Tibial nerve (tissue), 4 donors: ENCODE measurements around the gene MRAP. TPM values are rescaled to one million over a fixed set of nuclear protein-coding genes. Genes with fewer than 3 reads are reported as not detected.

Experiments
- DNase-seq, 2 donors: peaks; one replicate each; pipeline ENCODE4 v3.0.0-alpha.2; 2019; ENCODE audit warnings: low spot score in 2 of 2
- H3K27ac ChIP-seq, 4 donors: fragments of 200-600 bp; sonication (generic) in 3 of 4; one replicate each; pipeline ENCODE4 v1.5.1; 2017 to 2019; ENCODE audit warnings: mild to moderate bottlenecking in 1 of 4
- H3K27me3 ChIP-seq, 2 donors: fragments of 200-600 bp; sonication (generic) in 1 of 2; one replicate each; pipeline versions ENCODE4 v1.5.1 to v1.6.0; 2017 to 2019
- H3K36me3 ChIP-seq, 3 donors: fragments of 200-600 bp; sonication (generic); one replicate each; pipeline ENCODE4 v1.5.1; 2018 to 2019
- H3K4me1 ChIP-seq, 4 donors: fragments of 200-600 bp; sonication (generic) in 3 of 4; one replicate each; pipeline ENCODE4 v1.5.1; 2017 to 2019
- H3K4me3 ChIP-seq, 4 donors: fragments of 200-600 bp; sonication (generic) in 3 of 4; one replicate each; pipeline ENCODE4 v1.5.1; 2017 to 2019; ENCODE audit warnings: mild to moderate bottlenecking in 1 of 4, moderate library complexity in 1 of 4
- H3K9me3 ChIP-seq, 4 donors: fragments of 200-600 bp; sonication (generic) in 3 of 4; one replicate each; pipeline ENCODE4 v1.5.1; 2017 to 2019
- CTCF ChIP-seq, 5 experiments: fragments of 200-600 bp in 3 of 5; fragments of 450-650 bp in 2 of 5; sonication (generic) in 3 of 5; IDR thresholded peaks; one replicate each; pipeline ENCODE4 v1.5.1; 2016 to 2019; ENCODE audit warnings: antibody characterized with exemption in 5 of 5, mild to moderate bottlenecking in 3 of 5, moderate library complexity in 2 of 5
- EP300 ChIP-seq, 2 donors: sonication (generic); formaldehyde crosslinking; IDR thresholded peaks; one replicate each; pipeline ENCODE4 v1.6.1; 2017; ENCODE audit warnings: antibody characterized with exemption in 2 of 2, mild to moderate bottlenecking in 1 of 2
- POLR2A ChIP-seq, 2 donors: fragments of 450-650 bp; IDR thresholded peaks; one replicate each; pipeline ENCODE4 v1.6.1; 2017; ENCODE audit warnings: antibody characterized with exemption in 2 of 2, mild to moderate bottlenecking in 2 of 2, moderate library complexity in 2 of 2
- WGBS, 2 donors: methylation state at CpG; one replicate each; pipeline ENCODE4 v1.1.5; 2018; 5-methylcytosine and 5-hydroxymethylcytosine counted together
- total RNA-seq, 4 donors: library from RNA; depleted of rRNA; stranded (reverse); fragments of >200 nt; gene quantifications; one replicate each; pipeline ENCODE4 v1.1.0, GENCODE V29; 2016

The MRAP gene
- total RNA-seq, 4 donors from 2014 or later, result 1.6 to 14.4 (median 4.8) TPM

- Histone ChIP-seq H3K27ac (no peak overlapping the region), H3K4me3 (no peak overlapping the region), H3K36me3 (peaks cover 0 to 100% (median 61%) of the 10 kb centered on the region in 3 donors), H3K9me3 (peaks cover 0 to 20% (median 0%) of the 10 kb centered on the region in 4 donors), H3K4me1 (no peaks in the 10 kb centered on the region), H3K27me3 (no peaks in the 10 kb centered on the region)
- 96% methylated on average over 6 to 11 of the region's 12 CpGs for WGBS, 2 donors
- TF ChIP-seq CTCF (IDR thresholded peaks at IDR 0.05), result no peak
- no peak for TF ChIP-seq EP300 (IDR thresholded peaks at IDR 0.05)
- TF ChIP-seq POLR2A (IDR thresholded peaks at IDR 0.05), result no peak
- no peak for DNase-seq
Observed at GRCh38 chr21:32347351-32347750, 48.7 kb downstream of the MRAP start.

GRCh38 chr21:32347977-32348376 is 49.3 kb downstream of the MRAP start:
- Histone ChIP-seq H3K36me3 (peaks cover 0 to 100% (median 67%) of the 10 kb centered on the region in 3 donors), H3K27me3 (no peaks in the 10 kb centered on the region), H3K4me1 (no peaks in the 10 kb centered on the region), H3K4me3 (no peak overlapping the region), H3K27ac (no peak overlapping the region), H3K9me3 (peaks cover 0 to 20% (median 0%) of the 10 kb centered on the region in 4 donors)
- DNase-seq, result no peak
- WGBS, 2 donors, result 84 to 90% methylated on average over 9 to 11 of the region's 11 CpGs
- TF ChIP-seq POLR2A (IDR thresholded peaks at IDR 0.05) (no peak), EP300 (IDR thresholded peaks at IDR 0.05) (no peak), CTCF (IDR thresholded peaks at IDR 0.05) (no peak)

GRCh38 chr21:32348604-32349332 is 50.1 kb downstream of the MRAP start:
- 88 to 90% methylated on average over 9 of the region's 9 CpGs for WGBS, 2 donors

GRCh38 chr21:32349333-32349944 is 50.8 kb downstream of the MRAP start:
- Histone ChIP-seq H3K27ac (no peak overlapping the region), H3K36me3 (peaks cover 0 to 100% (median 63%) of the 10 kb centered on the region in 3 donors), H3K27me3 (no peaks in the 10 kb centered on the region), H3K4me1 (no peaks in the 10 kb centered on the region), H3K9me3 (peaks cover 0 to 9% (median 0%) of the 10 kb centered on the region in 4 donors), H3K4me3 (no peak overlapping the region)
- DNase-seq, result no peak
- TF ChIP-seq POLR2A (IDR thresholded peaks at IDR 0.05), result no peak
- TF ChIP-seq CTCF (IDR thresholded peaks at IDR 0.05), result no peak
- TF ChIP-seq EP300 (IDR thresholded peaks at IDR 0.05), result no peak
- 93% methylated on average over 15 to 16 of the region's 16 CpGs for WGBS, 2 donors

More at GRCh38 chr21:32348604-32349332, 50.1 kb downstream of the MRAP start:
- Histone ChIP-seq H3K4me1 (no peaks in the 10 kb centered on the region), H3K36me3 (peaks cover 0 to 100% (median 67%) of the 10 kb centered on the region in 3 donors), H3K27me3 (no peaks in the 10 kb centered on the region), H3K27ac (no peak overlapping the region), H3K9me3 (peaks cover 0 to 16% (median 0%) of the 10 kb centered on the region in 4 donors), H3K4me3 (no peak overlapping the region)
- no peak for DNase-seq
- no peak for TF ChIP-seq POLR2A (IDR thresholded peaks at IDR 0.05)
- TF ChIP-seq EP300 (IDR thresholded peaks at IDR 0.05), result no peak
- no peak for TF ChIP-seq CTCF (IDR thresholded peaks at IDR 0.05)
